ENCODE data around the gene TEX11.
"Not testable (repeated sequence)": the region's sequence is repeated elsewhere in the genome, so short reads cannot be mapped to it uniquely, and the experiment has no call there.

TEX11 gene
- total RNA-seq: 0 reads per million in 3 donors

DNA sequence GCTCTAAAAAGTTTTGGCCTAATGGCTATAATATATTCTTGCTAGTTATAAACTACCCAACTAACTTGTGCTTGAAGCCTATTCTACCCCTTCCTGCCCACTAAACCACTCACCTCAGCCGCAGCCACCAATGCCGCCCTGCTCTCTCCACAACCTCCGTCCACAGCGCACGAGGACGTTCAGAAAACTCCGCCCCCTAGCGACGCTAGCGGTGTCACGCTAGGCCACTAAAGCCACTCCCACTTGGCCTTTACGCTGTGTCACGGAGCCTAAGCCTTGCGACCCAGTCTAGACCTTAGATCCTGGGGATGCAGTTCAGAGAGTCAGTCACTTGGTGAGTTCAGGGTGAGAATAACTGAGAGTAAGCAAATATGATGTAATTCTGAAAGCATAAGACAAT lies at the start of gene TEX11:
TEX11 (minus strand) TSS at position 171 of the 400 bp plus-strand sequence. CDS start 922 bp downstream, outside the sequence.
- no peaks in the 10 kb centered on the region for H3K27me3 ChIP-seq (replicated peaks; ENCODE audit: control insufficient read depth, insufficient read depth, low read length, poor library complexity, severe bottlenecking)
- no peaks in the 10 kb centered on the region for H3K9me3 ChIP-seq (ENCODE audit: control insufficient read depth, low read length)
- no peaks in the 10 kb centered on the region for H3K36me3 ChIP-seq (ENCODE audit: control insufficient read depth, insufficient read depth, low read length)
- H3K4me1 ChIP-seq (ENCODE audit: control insufficient read depth, insufficient read depth, low read length, poor library complexity, severe bottlenecking): no peaks in the 10 kb centered on the region
- H3K27ac ChIP-seq (ENCODE audit: insufficient read depth, low read length, poor library complexity, severe bottlenecking): no peak within 1 kb of the TSS
- no peak within 1 kb of the TSS for H3K4me3 ChIP-seq (ENCODE audit: insufficient read depth, low read depth, low read length, poor library complexity, severe bottlenecking)
- DNase-seq: no peak

DNA sequence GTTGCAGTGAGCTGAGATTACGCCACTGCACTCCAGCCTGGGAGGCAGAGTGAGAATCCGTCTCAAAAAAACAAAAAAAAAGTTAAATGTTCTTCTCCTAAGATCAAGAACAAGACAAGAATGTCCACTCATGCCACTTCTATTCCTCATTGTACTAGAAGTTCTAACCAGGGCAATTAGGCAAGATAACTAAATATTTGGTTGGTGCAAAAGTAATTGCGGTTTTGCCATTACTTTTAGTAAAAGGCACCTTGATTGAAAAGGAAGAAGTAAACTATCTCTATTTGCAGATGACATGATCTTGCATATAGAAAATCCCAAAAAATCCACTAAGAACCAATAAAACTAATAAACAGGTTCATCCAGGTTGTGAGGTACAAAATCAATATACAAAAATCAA lies 46.4 kb upstream of the TEX11 start:
- H3K4me3 ChIP-seq (ENCODE audit: insufficient read depth, low read depth, low read length, poor library complexity, severe bottlenecking): no peak overlapping the region
- H3K4me1 ChIP-seq (ENCODE audit: control insufficient read depth, insufficient read depth, low read length, poor library complexity, severe bottlenecking): no peaks in the 10 kb centered on the region
- no peaks in the 10 kb centered on the region for H3K36me3 ChIP-seq (ENCODE audit: control insufficient read depth, insufficient read depth, low read length)
- H3K27me3 ChIP-seq (replicated peaks; ENCODE audit: control insufficient read depth, insufficient read depth, low read length, poor library complexity, severe bottlenecking): no peaks in the 10 kb centered on the region
- DNase-seq: no peak
- H3K27ac ChIP-seq (ENCODE audit: insufficient read depth, low read length, poor library complexity, severe bottlenecking): no peak overlapping the region
- no peaks in the 10 kb centered on the region for H3K9me3 ChIP-seq (ENCODE audit: control insufficient read depth, low read length)

DNA sequence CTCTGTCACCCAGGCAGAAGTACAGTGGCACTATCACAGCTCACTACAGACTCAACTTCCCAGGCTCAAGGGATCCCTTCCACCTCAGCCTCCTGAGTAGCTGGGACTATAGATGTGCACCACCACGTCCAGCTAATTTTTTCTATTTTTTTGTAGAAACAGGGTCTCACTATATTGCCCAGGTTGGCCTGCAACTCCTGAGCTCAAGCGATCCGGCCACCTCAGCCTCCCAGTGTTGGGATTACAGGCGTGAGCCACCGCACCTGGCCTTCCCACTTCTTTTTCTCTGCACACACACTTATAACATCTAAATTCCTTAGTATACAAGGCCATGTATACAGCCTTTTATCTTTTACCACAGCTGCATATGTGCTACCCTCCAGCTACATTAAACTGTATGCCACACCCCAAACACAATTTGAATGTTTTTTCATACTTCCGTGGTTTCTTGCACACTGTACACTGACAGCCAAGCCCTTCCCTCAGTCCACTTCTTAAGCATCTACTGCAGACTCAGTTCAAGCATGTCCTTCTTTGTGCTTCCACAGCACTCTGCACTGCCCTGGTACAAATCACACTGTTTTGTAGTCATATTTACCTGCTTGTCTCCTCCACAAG lies 15.9 kb upstream of the TEX11 start:
- no peaks in the 10 kb centered on the region for H3K27me3 ChIP-seq (replicated peaks; ENCODE audit: control insufficient read depth, insufficient read depth, low read length, poor library complexity, severe bottlenecking)

DNA sequence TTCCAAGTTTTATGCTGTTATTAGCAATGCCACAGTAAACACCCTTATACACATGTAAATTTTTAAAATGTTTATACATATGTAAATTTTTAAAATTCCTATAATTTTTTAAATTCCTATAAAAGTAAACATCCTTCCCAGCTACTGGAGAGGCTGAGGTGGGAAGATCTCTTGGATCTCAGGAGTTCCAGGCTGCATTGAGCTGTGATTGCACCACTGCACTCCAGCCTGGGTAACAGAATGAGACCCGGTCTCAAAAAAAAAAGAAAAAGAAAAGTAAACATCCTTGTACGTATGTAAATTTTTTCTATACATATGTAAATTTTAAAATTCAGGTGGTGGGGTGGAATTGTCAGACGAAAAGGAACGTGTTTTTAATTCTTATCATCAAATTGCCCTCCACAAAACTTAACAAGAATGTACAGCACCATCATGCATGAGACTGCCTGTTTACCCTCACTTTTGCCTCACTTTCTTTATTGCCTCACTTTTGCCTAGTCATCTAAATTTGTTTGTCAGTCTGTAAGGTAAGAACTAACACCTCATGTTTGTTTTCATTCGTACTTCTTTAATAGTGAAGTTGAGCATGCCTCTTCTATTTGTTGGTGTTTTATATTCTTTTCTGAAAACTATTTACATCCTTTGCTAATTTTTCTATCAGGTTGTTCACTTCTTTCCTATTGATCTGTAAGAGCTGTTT lies 14.4 kb upstream of the TEX11 start:
- Histone ChIP-seq H3K9me3 (ENCODE audit: control insufficient read depth, low read length) (no peaks in the 10 kb centered on the region), H3K36me3 (ENCODE audit: control insufficient read depth, insufficient read depth, low read length) (no peaks in the 10 kb centered on the region), H3K4me1 (ENCODE audit: control insufficient read depth, insufficient read depth, low read length, poor library complexity, severe bottlenecking) (no peaks in the 10 kb centered on the region), H3K4me3 (ENCODE audit: insufficient read depth, low read depth, low read length, poor library complexity, severe bottlenecking) (no peak overlapping the region), H3K27me3 (replicated peaks; ENCODE audit: control insufficient read depth, insufficient read depth, low read length, poor library complexity, severe bottlenecking) (no peaks in the 10 kb centered on the region), H3K27ac (ENCODE audit: insufficient read depth, low read length, poor library complexity, severe bottlenecking) (no peak overlapping the region)
- no peak for DNase-seq

More for the DNA sequence above, 15.9 kb upstream of the TEX11 start:
- Histone ChIP-seq H3K27ac (ENCODE audit: insufficient read depth, low read length, poor library complexity, severe bottlenecking) (no peak overlapping the region), H3K4me1 (ENCODE audit: control insufficient read depth, insufficient read depth, low read length, poor library complexity, severe bottlenecking) (no peaks in the 10 kb centered on the region), H3K4me3 (ENCODE audit: insufficient read depth, low read depth, low read length, poor library complexity, severe bottlenecking) (no peak overlapping the region), H3K36me3 (ENCODE audit: control insufficient read depth, insufficient read depth, low read length) (no peaks in the 10 kb centered on the region), H3K9me3 (ENCODE audit: control insufficient read depth, low read length) (no peaks in the 10 kb centered on the region)
- no peak for DNase-seq

DNA sequence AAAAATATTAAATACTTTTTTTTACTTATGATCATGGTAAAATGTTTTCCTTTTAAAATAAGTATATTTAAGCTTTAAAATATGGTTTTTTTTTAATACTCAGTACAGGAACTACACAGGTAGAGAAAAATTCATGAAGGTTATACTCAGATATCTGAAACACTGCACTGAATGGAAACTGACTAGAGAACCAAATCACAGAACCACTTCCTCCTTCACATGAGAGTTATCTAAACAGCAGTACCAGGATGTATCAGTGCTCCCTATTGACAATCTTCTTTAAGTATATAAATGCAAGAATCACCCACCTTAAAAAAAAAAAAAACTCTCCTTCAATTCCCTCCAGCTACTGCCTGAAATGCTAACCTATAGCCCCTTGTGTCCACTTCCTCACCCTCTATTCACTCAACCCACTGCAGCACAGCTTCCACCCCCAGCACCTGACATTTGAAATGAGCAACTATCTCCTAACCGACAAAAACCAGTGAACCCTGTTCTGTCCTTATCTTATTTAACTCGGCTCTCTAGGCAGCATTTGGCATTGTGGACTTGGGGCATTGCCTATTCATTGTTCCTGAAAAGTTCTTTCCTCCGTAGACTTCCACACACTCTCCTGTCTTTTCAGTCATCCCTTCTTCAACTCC lies 13.3 kb upstream of the TEX11 start:
- Histone ChIP-seq H3K27me3 (replicated peaks; ENCODE audit: control insufficient read depth, insufficient read depth, low read length, poor library complexity, severe bottlenecking) (no peaks in the 10 kb centered on the region), H3K4me3 (ENCODE audit: insufficient read depth, low read depth, low read length, poor library complexity, severe bottlenecking) (no peak overlapping the region), H3K36me3 (ENCODE audit: control insufficient read depth, insufficient read depth, low read length) (no peaks in the 10 kb centered on the region), H3K4me1 (ENCODE audit: control insufficient read depth, insufficient read depth, low read length, poor library complexity, severe bottlenecking) (no peaks in the 10 kb centered on the region), H3K27ac (ENCODE audit: insufficient read depth, low read length, poor library complexity, severe bottlenecking) (no peak overlapping the region), H3K9me3 (ENCODE audit: control insufficient read depth, low read length) (no peaks in the 10 kb centered on the region)
- DNase-seq: no peak

DNA sequence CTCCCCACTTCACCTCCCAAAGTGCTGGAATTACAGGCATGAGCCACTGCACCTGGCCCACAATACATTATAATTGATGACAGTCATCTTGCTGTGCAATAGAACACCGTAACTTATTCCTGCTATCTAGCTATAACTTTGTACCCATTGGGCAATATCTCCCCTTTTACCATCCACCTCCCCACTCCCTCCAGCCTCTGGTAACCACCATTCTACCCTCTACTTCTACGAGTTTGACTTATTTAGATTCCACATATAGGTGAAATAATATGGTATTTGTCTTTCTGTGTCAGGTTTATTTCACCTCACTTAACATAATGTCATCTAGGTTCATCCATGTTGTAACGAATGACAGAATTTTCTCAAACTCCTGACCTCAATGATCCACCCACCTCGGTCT lies 8.2 kb upstream of the TEX11 start:
- no peak for DNase-seq
- H3K4me3 ChIP-seq (ENCODE audit: insufficient read depth, low read depth, low read length, poor library complexity, severe bottlenecking): no peak overlapping the region
- H3K4me1 ChIP-seq (ENCODE audit: control insufficient read depth, insufficient read depth, low read length, poor library complexity, severe bottlenecking): no peaks in the 10 kb centered on the region
- no peaks in the 10 kb centered on the region for H3K36me3 ChIP-seq (ENCODE audit: control insufficient read depth, insufficient read depth, low read length)
- H3K27me3 ChIP-seq (replicated peaks; ENCODE audit: control insufficient read depth, insufficient read depth, low read length, poor library complexity, severe bottlenecking): no peaks in the 10 kb centered on the region
- H3K9me3 ChIP-seq (ENCODE audit: control insufficient read depth, low read length): no peaks in the 10 kb centered on the region
- no peak overlapping the region for H3K27ac ChIP-seq (ENCODE audit: insufficient read depth, low read length, poor library complexity, severe bottlenecking)

DNA sequence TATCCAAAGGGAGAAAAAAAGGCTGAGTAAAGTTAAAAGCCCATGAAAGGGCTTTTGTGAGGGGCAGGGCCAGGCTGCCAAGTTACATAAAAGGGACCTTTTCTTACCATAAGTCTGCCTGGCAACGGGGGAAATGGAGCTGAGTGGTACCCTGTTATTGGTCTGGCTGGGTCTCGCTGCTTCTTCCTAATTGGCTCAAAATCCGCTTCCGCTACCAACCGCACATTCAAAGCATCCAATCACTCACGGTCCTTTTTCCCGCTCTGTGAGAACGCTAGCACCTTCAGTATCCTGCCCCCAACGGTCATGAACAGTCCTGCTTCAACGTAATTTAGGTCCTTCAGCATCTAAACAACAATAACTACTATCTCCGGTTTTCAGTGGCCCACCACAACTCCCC lies 611 bp downstream of the TEX11 start:
- H3K4me3 ChIP-seq (ENCODE audit: insufficient read depth, low read depth, low read length, poor library complexity, severe bottlenecking): no peak overlapping the region
- no peaks in the 10 kb centered on the region for H3K27me3 ChIP-seq (replicated peaks; ENCODE audit: control insufficient read depth, insufficient read depth, low read length, poor library complexity, severe bottlenecking)
- DNase-seq: no peak
- no peaks in the 10 kb centered on the region for H3K9me3 ChIP-seq (ENCODE audit: control insufficient read depth, low read length)
- H3K27ac ChIP-seq (ENCODE audit: insufficient read depth, low read length, poor library complexity, severe bottlenecking): no peak overlapping the region
- H3K4me1 ChIP-seq (ENCODE audit: control insufficient read depth, insufficient read depth, low read length, poor library complexity, severe bottlenecking): no peaks in the 10 kb centered on the region
- no peaks in the 10 kb centered on the region for H3K36me3 ChIP-seq (ENCODE audit: control insufficient read depth, insufficient read depth, low read length)

DNA sequence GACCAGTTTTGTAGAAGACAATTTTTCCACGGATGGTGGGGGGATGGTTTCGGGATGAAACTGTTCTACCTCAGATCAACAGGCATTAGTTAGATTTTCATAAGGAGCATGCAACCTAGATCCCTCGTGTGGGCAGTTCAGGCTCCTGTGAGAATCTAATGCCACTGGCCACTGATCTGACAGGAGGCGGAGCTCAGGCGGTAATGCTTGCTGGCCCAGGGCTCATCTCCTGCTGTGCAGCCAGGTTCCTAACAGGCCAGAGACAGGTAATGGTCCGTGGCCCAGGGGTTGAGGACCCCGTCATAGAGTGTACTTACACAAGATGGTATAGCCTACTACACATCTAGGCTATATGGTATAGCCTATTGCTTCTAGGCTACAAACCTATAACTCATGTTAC lies 7.0 kb downstream of the TEX11 start:
- no peak for DNase-seq
- no peaks in the 10 kb centered on the region for H3K4me1 ChIP-seq (ENCODE audit: control insufficient read depth, insufficient read depth, low read length, poor library complexity, severe bottlenecking)
- no peak overlapping the region for H3K4me3 ChIP-seq (ENCODE audit: insufficient read depth, low read depth, low read length, poor library complexity, severe bottlenecking)
- H3K27me3 ChIP-seq (replicated peaks; ENCODE audit: control insufficient read depth, insufficient read depth, low read length, poor library complexity, severe bottlenecking): no peaks in the 10 kb centered on the region
- H3K36me3 ChIP-seq (ENCODE audit: control insufficient read depth, insufficient read depth, low read length): no peaks in the 10 kb centered on the region
- H3K9me3 ChIP-seq (ENCODE audit: control insufficient read depth, low read length): no peaks in the 10 kb centered on the region
- H3K27ac ChIP-seq (ENCODE audit: insufficient read depth, low read length, poor library complexity, severe bottlenecking): no peak overlapping the region

DNA sequence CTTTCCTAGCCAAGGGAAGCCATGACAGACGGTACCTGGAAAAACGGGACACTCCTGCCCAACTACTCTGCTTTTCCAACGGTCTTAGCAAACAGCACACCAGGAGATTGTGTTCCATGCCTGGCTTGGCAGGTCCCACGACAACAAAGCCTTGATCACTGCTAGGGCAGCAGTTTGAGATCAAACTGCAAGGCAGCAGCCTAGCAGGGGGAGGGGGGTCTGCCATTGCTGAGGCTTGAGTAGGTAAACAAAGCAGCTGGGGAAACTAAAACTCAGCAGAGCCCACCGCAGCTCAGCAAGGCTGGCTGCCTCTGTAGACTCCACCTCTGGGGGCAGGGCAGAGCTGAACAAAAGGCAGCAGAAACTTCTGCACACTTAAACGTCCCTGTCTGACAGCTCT lies 18.1 kb downstream of the TEX11 start:
- not testable (repeated sequence) for H3K36me3 ChIP-seq (ENCODE audit: control insufficient read depth, insufficient read depth, low read length)

DNA sequence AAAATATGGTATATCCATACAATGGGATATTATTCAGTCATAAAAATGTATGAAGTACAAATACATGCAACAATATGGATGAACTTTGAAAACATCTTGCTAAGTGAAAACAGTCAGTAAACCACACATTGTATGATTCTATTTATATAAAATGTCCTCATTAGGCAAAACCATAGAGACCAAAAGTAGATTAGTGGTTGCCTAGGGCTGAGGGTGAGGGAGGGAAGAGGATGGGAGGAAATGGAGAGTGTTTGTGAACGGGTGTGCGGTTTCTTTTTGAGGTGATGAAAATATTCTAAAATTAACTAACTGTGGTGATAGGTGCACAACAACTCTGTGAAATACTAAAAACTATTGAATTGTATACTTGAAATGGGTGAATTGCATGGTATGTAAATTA lies 29.6 kb downstream of the TEX11 start:
- no peak overlapping the region for H3K4me3 ChIP-seq (ENCODE audit: insufficient read depth, low read depth, low read length, poor library complexity, severe bottlenecking)
- H3K36me3 ChIP-seq (ENCODE audit: control insufficient read depth, insufficient read depth, low read length): no peaks in the 10 kb centered on the region
- no peaks in the 10 kb centered on the region for H3K9me3 ChIP-seq (ENCODE audit: control insufficient read depth, low read length)
- no peaks in the 10 kb centered on the region for H3K4me1 ChIP-seq (ENCODE audit: control insufficient read depth, insufficient read depth, low read length, poor library complexity, severe bottlenecking)
- DNase-seq: no peak
- H3K27me3 ChIP-seq (replicated peaks; ENCODE audit: control insufficient read depth, insufficient read depth, low read length, poor library complexity, severe bottlenecking): no peaks in the 10 kb centered on the region
- H3K27ac ChIP-seq (ENCODE audit: insufficient read depth, low read length, poor library complexity, severe bottlenecking): no peak overlapping the region

More for the DNA sequence above, 18.1 kb downstream of the TEX11 start:
- DNase-seq; H3K4me1 ChIP-seq (ENCODE audit: control insufficient read depth, insufficient read depth, low read length, poor library complexity, severe bottlenecking); H3K27me3 ChIP-seq (replicated peaks; ENCODE audit: control insufficient read depth, insufficient read depth, low read length, poor library complexity, severe bottlenecking); H3K4me3 ChIP-seq (ENCODE audit: insufficient read depth, low read depth, low read length, poor library complexity, severe bottlenecking); H3K9me3 ChIP-seq (ENCODE audit: control insufficient read depth, low read length); H3K27ac ChIP-seq (ENCODE audit: insufficient read depth, low read length, poor library complexity, severe bottlenecking): not testable (repeated sequence)

Measured in effector memory CD4-positive, alpha-beta T cell (primary cell).